OCI-LY7 (cell line): ENCODE measurements around the gene LTBP2. TPM values are rescaled to one million over a fixed set of nuclear protein-coding genes. Genes with fewer than 3 reads are reported as not detected.

Experiments used
- BruUV-seq: library from RNA; stranded (reverse); fragments of 400-500 nt; replicated peaks from 2 replicates; lab custom pipeline; 2021; lab: Mats Ljungman, UMichigan
- CTCF ChIA-PET: fragments of 300-600 bp; sonication (Branson Sonifier 250); formaldehyde crosslinking; loops from one replicate; lab custom pipeline; 2022; ENCODE audit warnings: antibody characterized with exemption; ENCODE audit not compliant: unreplicated experiment; lab: Charles Lee
- POLR2A ChIA-PET: fragments of 300-600 bp; sonication (Branson Sonifier 250); formaldehyde crosslinking; loops from one replicate; lab custom pipeline; 2022; ENCODE audit warnings: antibody characterized with exemption; lab: Charles Lee
- DNase-seq: peaks from one replicate; pipeline ENCODE4 v3.0.0-alpha.2; 2015; ENCODE audit warnings: low spot score
- H2AFZ ChIP-seq: fragments of 200-600 bp; sonication (generic), shearing (Covaris generic); 2 replicates; pipeline ENCODE4 v1.6.1; 2014; ENCODE audit warnings: mild to moderate bottlenecking, antibody characterized with exemption, low read length, moderate library complexity
- H3K27ac ChIP-seq: fragments of 200-600 bp; sonication (generic); 2 replicates; pipeline ENCODE4 v1.5.1; 2014; ENCODE audit warnings: mixed run types, low read depth, mild to moderate bottlenecking, moderate library complexity, low read length, inconsistent platforms; ENCODE audit not compliant: poor library complexity, severe bottlenecking
- H3K36me3 ChIP-seq: fragments of 200-600 bp; sonication (generic); 2 replicates; pipeline ENCODE4 v1.6.1; 2014; ENCODE audit warnings: mild to moderate bottlenecking, antibody characterized with exemption, low read length, moderate library complexity, mixed read lengths; ENCODE audit not compliant: insufficient read depth
- H3K4me1 ChIP-seq: fragments of 200-600 bp; sonication (generic); 2 replicates; pipeline ENCODE4 v1.5.1; 2014; ENCODE audit warnings: mild to moderate bottlenecking, low read length; ENCODE audit not compliant: insufficient read depth, poor library complexity, severe bottlenecking
- H3K4me2 ChIP-seq: fragments of 200-600 bp; sonication (generic); 2 replicates; pipeline ENCODE4 v1.6.1; 2014; ENCODE audit warnings: mild to moderate bottlenecking, low read length
- H3K4me3 ChIP-seq: fragments of 200-600 bp; sonication (generic); 2 replicates; pipeline ENCODE4 v1.5.1; 2014; ENCODE audit warnings: mild to moderate bottlenecking, low read depth, low read length; ENCODE audit not compliant: poor library complexity, severe bottlenecking
- H3K79me2 ChIP-seq: fragments of 200-600 bp; sonication (generic); 2 replicates; pipeline ENCODE4 v1.6.1; 2016; ENCODE audit warnings: low read depth, mild to moderate bottlenecking, low read length, moderate library complexity, mixed read lengths; ENCODE audit not compliant: insufficient read depth
- H3K9me2 ChIP-seq: fragments of 200-600 bp; sonication (generic); 2 replicates; pipeline ENCODE4 v1.6.1; 2016; ENCODE audit warnings: mild to moderate bottlenecking, low read length, mixed read lengths; ENCODE audit not compliant: insufficient read depth
- H3K9me3 ChIP-seq: fragments of 200-600 bp; sonication (generic); 2 replicates; pipeline ENCODE4 v1.6.1; 2014; ENCODE audit warnings: mild to moderate bottlenecking, mixed run types, low read length, mixed read lengths
- H4K20me1 ChIP-seq: fragments of 200-600 bp; sonication (generic); 2 replicates; pipeline ENCODE4 v1.6.1; 2014; ENCODE audit warnings: mild to moderate bottlenecking, antibody characterized with exemption, low read length, moderate library complexity, mixed read lengths; ENCODE audit not compliant: insufficient read depth
- EZH2phosphoT487 ChIP-seq: fragments of 200-600 bp; sonication (generic); IDR thresholded peaks from 2 replicates; pipeline ENCODE4 v1.6.1; 2018; ENCODE audit warnings: low read depth, borderline replicate concordance, mild to moderate bottlenecking, mixed run types, antibody characterized with exemption, low read length, moderate library complexity, mixed read lengths
- intact Hi-C: fragments of 100-400 bp; cut with micrococcal nuclease; formaldehyde crosslinking; loops from one replicate; pipeline ENCODE4 v1.10.0; 2022; ENCODE audit not compliant: unreplicated experiment
- total RNA-seq, 2 experiments: library from RNA; depleted of rRNA in 1 of 2; stranded (reverse); fragments of >200 nt in 1 of 2; shearing (Covaris generic) in 1 of 2; gene quantifications; 2 replicates each; pipeline ENCODE4 v1.2.3, GENCODE V29; 2014 to 2022
- TF ChIP-seq, protein P1 (sequence below): fragments of 200-600 bp; sonication (generic); conservative IDR thresholded peaks from 2 replicates; pipeline ENCODE4 v1.5.1; 2014; ENCODE audit warnings: mild to moderate bottlenecking, antibody characterized with exemption, low read length, moderate library complexity, mixed read lengths

Gene LTBP2
- total RNA-seq, 2 experiments from 2014 or later: 0.15 to 0.25 TPM

DNA sequence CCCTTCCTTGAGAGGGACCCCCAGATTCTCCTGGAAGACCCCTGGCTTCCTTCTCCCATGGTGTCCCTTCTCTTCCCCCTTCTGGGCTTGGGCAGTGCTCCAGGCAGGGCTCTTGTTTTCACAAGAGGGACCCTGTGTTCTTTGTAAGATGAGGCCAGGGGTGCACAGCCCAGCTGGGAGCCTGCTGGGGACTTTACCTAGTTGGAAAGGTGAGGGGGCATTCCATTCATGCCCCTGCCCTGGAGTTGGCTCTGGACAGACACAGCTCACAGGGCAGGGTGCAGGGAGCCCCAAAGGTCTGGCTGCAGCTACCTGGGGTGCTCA, 87.3 kb downstream of the LTBP2 start:
- POLR2A ChIA-PET: interaction anchor here (0.5 kb wide), 1 partner anchor 201 kb away, joined by 4 read pairs; no protein-coding TSS in a partner anchor
- no peaks in the 10 kb centered on the region for H3K79me2 ChIP-seq
- H3K27ac ChIP-seq: peak overlapping the region; percentile 49
- intact Hi-C loops: no loop called here
- H4K20me1 ChIP-seq: no peaks in the 10 kb centered on the region
- CTCF ChIA-PET: interaction anchor here (0.6 to 0.9 kb wide), 4 partner anchors 27 to 189 kb away, joined by 3 to 11 read pairs (median 9); no protein-coding TSS in a partner anchor
- no peaks in the 10 kb centered on the region for H3K36me3 ChIP-seq
- H3K4me3 ChIP-seq: no peak overlapping the region
- H3K9me3 ChIP-seq: no peaks in the 10 kb centered on the region
- DNase-seq: no peak
- no peak overlapping the region for H2AFZ ChIP-seq
- H3K9me2 ChIP-seq: no peaks in the 10 kb centered on the region
- no TSS peak for BruUV-seq
- H3K4me2 ChIP-seq: 0 out of 2 replicates have a peak overlapping the region, but pooled peaks have one; percentile 40
- peaks cover 21% of the 10 kb centered on the region for H3K4me1 ChIP-seq
- TF ChIP-seq EZH2phosphoT487: no peak
- TF ChIP-seq, protein P1, sequence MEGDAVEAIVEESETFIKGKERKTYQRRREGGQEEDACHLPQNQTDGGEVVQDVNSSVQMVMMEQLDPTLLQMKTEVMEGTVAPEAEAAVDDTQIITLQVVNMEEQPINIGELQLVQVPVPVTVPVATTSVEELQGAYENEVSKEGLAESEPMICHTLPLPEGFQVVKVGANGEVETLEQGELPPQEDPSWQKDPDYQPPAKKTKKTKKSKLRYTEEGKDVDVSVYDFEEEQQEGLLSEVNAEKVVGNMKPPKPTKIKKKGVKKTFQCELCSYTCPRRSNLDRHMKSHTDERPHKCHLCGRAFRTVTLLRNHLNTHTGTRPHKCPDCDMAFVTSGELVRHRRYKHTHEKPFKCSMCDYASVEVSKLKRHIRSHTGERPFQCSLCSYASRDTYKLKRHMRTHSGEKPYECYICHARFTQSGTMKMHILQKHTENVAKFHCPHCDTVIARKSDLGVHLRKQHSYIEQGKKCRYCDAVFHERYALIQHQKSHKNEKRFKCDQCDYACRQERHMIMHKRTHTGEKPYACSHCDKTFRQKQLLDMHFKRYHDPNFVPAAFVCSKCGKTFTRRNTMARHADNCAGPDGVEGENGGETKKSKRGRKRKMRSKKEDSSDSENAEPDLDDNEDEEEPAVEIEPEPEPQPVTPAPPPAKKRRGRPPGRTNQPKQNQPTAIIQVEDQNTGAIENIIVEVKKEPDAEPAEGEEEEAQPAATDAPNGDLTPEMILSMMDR: no peak

DNA sequence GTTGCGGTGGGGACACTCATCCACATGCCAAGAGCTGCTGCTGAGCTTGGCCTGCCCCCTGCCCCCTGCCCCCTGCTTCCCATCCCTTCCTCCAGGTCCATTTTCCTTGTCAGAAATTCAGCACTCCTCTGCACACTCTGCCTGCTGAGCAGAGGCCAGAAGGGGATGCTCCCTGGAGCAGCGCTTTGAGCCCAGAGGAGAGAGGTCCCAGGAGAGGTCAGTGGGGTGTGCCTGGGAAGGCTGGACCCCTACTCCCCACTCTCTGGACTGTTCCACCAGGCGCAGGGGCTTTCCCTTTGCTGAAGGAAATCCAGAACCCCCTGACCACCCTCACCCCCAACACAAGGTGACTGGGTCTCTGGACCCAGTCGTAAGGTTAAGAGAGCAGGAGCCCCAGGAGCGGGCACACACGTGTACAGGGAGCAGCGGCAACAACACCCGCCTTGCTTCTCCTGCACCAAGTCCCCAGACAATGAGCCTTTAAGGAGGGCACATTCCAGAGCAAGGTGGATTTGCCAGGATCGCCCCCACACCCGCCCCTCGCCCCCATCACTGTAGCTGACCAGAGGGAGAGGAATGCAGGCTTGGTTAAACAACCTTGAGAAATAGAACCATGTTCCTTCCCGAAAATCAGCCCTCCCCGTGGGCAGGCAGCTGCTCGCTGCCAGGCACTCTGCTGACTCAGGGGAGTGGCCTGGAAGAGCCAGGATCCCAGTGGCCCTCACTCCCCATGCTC, 87.8 kb downstream of the LTBP2 start:
- Histone ChIP-seq H4K20me1 (no peaks in the 10 kb centered on the region), H3K27ac (no peak overlapping the region), H3K4me1 (peaks cover 21% of the 10 kb centered on the region), H3K9me2 (no peaks in the 10 kb centered on the region), H3K4me2 (no peak overlapping the region), H3K79me2 (no peaks in the 10 kb centered on the region), H3K36me3 (no peaks in the 10 kb centered on the region), H3K9me3 (no peaks in the 10 kb centered on the region), H3K4me3 (no peak overlapping the region), H2AFZ (no peak overlapping the region)
- POLR2A ChIA-PET: no interaction called here
- DNase-seq: no peak
- TF ChIP-seq, protein P1: no peak
- TF ChIP-seq EZH2phosphoT487: no peak
- CTCF ChIA-PET: interaction anchor here (0.6 kb wide), 3 partner anchors 27 to 188 kb away, joined by 9 to 11 read pairs (median 9); no protein-coding TSS in a partner anchor
- intact Hi-C loops: no loop called here
- no TSS peak for BruUV-seq

DNA sequence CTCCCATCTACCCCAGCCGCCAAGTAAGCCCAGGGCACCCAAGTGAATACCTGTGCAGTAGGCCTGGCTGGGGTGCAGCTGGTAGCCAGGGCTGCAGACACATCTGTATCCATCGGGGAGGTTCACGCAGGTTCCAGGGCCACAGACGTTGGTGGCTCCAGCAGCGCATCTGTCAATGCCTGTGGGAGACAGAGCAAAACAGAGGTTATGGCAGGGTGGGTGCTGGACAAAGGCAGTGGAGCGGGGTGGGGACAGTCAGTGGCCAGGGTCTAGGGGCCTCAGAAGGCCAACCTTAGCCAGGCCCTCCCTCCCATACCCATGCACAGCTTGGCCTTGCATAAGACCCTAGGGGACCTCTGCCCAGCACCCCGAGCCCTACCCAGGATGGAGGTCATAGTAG, 89.3 kb downstream of the LTBP2 start:
- BruUV-seq: no TSS peak
- POLR2A ChIA-PET: no interaction called here

More for the DNA sequence above, 89.3 kb downstream of the LTBP2 start:
- H3K4me3 ChIP-seq: no peak overlapping the region
- no peak overlapping the region for H2AFZ ChIP-seq
- H3K36me3 ChIP-seq: no peaks in the 10 kb centered on the region
- H3K79me2 ChIP-seq: no peaks in the 10 kb centered on the region
- H3K9me2 ChIP-seq: no peaks in the 10 kb centered on the region
- intact Hi-C loops: no loop called here
- peaks cover 21% of the 10 kb centered on the region for H3K4me1 ChIP-seq
- DNase-seq: no peak
- TF ChIP-seq EZH2phosphoT487: no peak
- TF ChIP-seq, protein P1: no peak
- no peak overlapping the region for H3K27ac ChIP-seq
- H3K4me2 ChIP-seq: no peak overlapping the region
- CTCF ChIA-PET: interaction anchor here (0.6 kb wide), 1 partner anchor 21 kb away, joined by 3 read pairs; no protein-coding TSS in a partner anchor
- no peaks in the 10 kb centered on the region for H3K9me3 ChIP-seq
- no peaks in the 10 kb centered on the region for H4K20me1 ChIP-seq
